Panc1 (cell line): ENCODE measurements around the gene PHC3. TPM values are rescaled to one million over a fixed set of nuclear protein-coding genes. Genes with fewer than 3 reads are reported as not detected.

Source experiments
- total RNA-seq: library from RNA; stranded (reverse); gene quantifications from one replicate; pipeline ENCODE4 v1.2.1, GENCODE V29; 2021; ENCODE audit not compliant: unreplicated experiment

The PHC3 gene
- total RNA-seq, 1 experiment from 2014 or later: 53.8 TPM

Other genes starting within 250 kb of the PHC3 start
- gene SEC62, start 214.9 kb downstream of the PHC3 start, total RNA-seq: 89.9 TPM
- gene GPR160, start 143.7 kb downstream of the PHC3 start, total RNA-seq: 0.18 TPM
- 43.7 TPM for gene PRKCI, start 40.7 kb upstream of the PHC3 start, total RNA-seq
- gene SKIL, start 176.0 kb upstream of the PHC3 start, total RNA-seq: 94.2 TPM
- gene CLDN11, start 237.1 kb upstream of the PHC3 start, total RNA-seq: 1.9 TPM